LNCAP (cell line): ENCODE results near the gene ARHGAP15.

Experiments used
- TF ChIP-seq, protein P1 (sequence below): fragments of 450-650 bp; IDR thresholded peaks from 2 replicates; pipeline ENCODE4 v1.5.1; 2017; ENCODE audit warnings: mild to moderate bottlenecking

Gene ARHGAP15

DNA sequence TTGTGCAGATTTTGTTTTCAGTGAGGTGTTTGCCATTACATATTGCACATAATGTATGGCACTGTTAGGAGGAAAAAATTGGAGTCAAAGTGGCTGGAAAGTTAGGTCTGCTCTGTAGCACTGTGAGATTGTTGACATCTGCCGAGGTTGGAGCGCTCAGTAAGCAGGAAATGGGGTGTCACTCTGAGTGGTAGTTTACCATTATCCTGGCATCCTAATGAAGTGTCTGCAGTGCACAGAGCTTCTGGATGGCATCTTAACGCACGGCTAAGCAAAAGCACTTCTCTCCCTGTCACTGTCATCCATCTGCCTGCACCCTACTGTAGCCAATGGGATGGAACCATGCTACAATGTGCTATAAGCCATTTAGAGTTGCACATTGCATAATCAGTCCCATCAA, 561.9 kb downstream of the ARHGAP15 start:
- TF ChIP-seq, protein P1, sequence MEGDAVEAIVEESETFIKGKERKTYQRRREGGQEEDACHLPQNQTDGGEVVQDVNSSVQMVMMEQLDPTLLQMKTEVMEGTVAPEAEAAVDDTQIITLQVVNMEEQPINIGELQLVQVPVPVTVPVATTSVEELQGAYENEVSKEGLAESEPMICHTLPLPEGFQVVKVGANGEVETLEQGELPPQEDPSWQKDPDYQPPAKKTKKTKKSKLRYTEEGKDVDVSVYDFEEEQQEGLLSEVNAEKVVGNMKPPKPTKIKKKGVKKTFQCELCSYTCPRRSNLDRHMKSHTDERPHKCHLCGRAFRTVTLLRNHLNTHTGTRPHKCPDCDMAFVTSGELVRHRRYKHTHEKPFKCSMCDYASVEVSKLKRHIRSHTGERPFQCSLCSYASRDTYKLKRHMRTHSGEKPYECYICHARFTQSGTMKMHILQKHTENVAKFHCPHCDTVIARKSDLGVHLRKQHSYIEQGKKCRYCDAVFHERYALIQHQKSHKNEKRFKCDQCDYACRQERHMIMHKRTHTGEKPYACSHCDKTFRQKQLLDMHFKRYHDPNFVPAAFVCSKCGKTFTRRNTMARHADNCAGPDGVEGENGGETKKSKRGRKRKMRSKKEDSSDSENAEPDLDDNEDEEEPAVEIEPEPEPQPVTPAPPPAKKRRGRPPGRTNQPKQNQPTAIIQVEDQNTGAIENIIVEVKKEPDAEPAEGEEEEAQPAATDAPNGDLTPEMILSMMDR: no peak

DNA sequence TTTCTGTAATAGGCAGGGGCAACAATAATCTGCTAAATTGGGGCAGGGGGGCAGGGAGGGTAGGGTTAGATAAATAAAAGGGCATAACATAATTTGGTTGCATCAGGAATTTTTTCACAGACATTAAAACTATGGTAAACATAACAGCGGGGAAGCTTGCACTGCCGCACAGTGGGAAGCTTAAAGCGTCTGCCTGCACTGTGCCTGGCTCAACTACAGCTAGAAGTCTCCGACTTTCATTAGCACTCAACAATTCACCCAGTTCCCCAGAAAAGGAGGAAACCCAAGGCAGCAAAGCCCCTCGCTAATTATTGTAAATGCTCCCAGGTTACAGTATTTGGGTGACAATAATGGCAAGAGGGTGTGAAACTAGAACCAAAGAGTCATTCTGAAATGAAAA, 562.9 kb downstream of the ARHGAP15 start:
- TF ChIP-seq, protein P1: no peak

DNA sequence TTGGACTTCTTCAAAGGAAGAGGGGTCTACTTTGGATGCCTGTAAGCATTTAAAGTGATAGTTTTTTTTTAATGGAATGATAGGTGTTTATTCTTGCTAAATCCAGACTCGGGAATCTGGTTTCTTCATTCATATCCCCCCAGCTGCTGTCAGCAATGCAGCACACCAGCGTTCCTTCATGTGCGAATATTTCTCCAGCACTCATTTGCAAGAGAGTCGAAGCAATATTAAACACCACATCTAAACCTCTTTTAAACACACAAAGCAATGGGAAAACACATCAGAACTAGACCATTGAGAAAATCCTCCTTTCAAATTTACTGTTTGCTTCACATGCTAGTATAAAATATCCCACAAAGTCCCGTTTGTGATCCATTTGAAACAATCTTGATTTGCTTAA, 563.7 kb downstream of the ARHGAP15 start:
- TF ChIP-seq, protein P1: no peak

DNA sequence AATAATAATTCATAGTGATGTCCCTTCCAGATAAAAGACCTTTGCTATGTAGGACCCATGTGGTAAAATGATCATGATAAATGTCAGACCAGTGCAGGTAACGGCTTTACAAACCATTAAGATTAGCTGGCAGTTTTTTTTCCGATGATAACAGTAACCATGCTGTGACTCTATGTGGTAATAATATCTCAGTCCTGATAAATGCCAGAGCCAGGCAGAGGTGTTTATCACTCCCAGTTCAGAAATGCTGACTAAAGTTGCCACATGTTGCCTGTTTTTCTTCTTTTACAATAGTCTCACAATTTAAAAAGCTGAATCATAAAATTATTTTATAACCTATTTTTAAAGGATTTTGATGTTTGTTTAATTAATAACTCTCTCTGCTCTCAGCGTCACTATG, 565.1 kb downstream of the ARHGAP15 start:
- TF ChIP-seq, protein P1: no peak

DNA sequence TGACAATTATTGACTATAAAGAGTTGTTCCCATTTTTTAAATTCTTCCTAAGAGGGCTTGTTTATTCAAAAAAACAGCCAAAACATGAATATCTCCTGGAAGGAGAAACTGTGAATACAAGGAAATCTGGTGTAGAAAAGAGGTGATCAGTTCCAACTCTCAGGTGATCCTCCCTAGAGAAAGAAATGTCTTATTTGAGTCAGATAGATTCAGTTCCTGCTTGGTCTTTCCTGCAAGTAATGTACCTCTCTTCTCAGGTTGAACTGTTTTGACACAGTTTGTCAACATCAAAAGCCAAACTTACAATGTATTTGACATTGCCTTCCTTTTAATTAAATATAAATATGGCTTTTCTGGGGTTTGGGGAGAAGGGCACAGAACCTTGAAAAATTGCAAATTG, 567.4 kb downstream of the ARHGAP15 start:
- TF ChIP-seq, protein P1: no peak

DNA sequence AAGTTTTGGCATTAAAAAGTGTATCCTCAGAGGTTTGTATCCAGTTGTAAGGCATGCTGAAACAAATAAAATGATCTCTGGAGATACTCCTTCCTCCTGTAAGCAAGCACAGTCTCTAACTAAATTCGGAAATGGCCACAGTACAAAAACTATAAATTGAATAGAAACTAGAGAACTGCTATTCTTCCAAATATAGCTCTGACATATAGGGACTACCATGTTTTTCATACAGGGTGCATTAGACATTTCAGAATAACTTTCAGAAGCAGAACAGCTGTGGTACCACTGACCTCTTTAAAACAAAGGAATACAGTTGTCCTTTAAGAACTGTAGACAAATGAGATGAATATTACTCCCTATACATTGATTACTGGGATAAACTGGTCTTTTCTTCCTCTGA, 568.5 kb downstream of the ARHGAP15 start:
- TF ChIP-seq, protein P1: no peak

DNA sequence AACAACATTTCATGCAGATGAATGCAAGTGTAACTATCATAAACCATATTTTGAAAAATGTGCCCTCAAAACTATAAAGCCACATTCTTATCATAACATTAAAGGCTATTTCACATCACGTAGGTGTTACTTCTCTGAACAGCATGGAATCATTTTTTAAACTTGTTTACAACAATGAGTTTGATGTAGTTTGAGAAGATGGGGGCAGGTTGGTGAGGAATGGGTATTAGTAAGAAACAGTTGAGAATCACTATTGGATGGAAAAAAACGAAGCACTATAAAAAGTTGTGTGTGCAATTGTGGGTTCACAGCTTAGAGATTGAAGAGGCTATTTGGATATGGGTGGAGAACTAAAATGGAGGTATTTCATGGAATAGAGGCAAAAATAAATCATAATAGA, 569.1 kb downstream of the ARHGAP15 start:
- TF ChIP-seq, protein P1: no peak

DNA sequence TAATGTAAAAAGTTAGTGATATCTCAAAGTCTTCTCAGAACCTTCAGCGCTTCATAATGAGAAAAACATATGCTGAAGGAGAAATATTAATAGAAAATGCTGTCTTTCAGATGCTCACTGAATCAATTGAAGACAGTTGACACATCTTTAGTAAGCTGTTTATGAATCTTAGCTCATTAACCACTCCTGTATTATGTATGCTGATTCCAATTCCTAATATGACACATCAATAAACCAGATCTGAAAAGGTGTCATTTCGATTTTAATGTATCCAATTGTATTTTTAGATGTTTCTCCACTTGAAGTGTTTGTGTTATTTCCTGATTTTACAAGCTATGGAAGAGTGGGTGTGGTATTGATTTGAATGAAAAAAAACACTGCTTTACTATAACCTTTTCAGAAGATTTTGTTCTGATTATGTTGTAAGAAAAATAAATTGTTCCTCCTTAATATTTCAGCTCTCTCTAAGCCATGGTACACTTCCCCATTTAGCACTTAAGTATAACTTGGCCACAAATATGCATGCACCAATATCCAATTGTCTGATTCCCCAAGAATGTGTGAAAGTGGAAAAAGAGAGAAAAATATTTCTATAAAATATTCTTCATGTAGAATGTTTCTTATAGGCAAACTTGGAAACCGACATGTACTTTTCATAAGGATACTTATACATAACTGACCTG, 569.8 kb downstream of the ARHGAP15 start:
- TF ChIP-seq, protein P1: no peak
